SK-N-DZ (cell line): ENCODE measurements around the gene CA4.
"Not testable (repeated sequence)": the region's sequence is repeated elsewhere in the genome, so short reads cannot be mapped to it uniquely, and the experiment has no call there.

Experiments used
- DNase-seq: peaks from one replicate; pipeline ENCODE4 v3.0.0-alpha.2; 2015; ENCODE audit warnings: low spot score

The CA4 gene

GRCh38 chr17:60171753-60172079 lies 21.9 kb downstream of the CA4 start:
- no peak for DNase-seq

GRCh38 chr17:60173304-60173819 lies 23.6 kb downstream of the CA4 start:
- DNase-seq, result no peak

GRCh38 chr17:60174035-60174434 lies 24.3 kb downstream of the CA4 start:
- DNase-seq, result no peak

- DNase-seq, result not testable (repeated sequence)
These were observed 25.0 kb downstream of the CA4 start for GRCh38 chr17:60174767-60175166.

- DNase-seq, result not testable (repeated sequence)
These were observed 27.0 kb downstream of the CA4 start for GRCh38 chr17:60176763-60177162.

- DNase-seq, result not testable (repeated sequence)
These were observed 28.4 kb downstream of the CA4 start for GRCh38 chr17:60178180-60178579.

- not testable (repeated sequence) for DNase-seq
These were observed 30.6 kb downstream of the CA4 start for GRCh38 chr17:60180380-60180779.

GRCh38 chr17:60186372-60186771 lies 36.6 kb downstream of the CA4 start:
- not testable (repeated sequence) for DNase-seq

- not testable (repeated sequence) for DNase-seq
These were observed 37.3 kb downstream of the CA4 start for GRCh38 chr17:60186846-60187745.

- DNase-seq, result no peak
These were observed 39.0 kb downstream of the CA4 start for GRCh38 chr17:60188759-60189158.

- not testable (repeated sequence) for DNase-seq
These were observed 40.3 kb downstream of the CA4 start for GRCh38 chr17:60190032-60190431.

GRCh38 chr17:60193032-60193431 lies 43.3 kb downstream of the CA4 start:
- DNase-seq, result peak; percentile 37

- DNase-seq, result no peak
These were observed 43.7 kb downstream of the CA4 start for GRCh38 chr17:60193482-60193881.

- not testable (repeated sequence) for DNase-seq
These were observed 44.4 kb downstream of the CA4 start for GRCh38 chr17:60194141-60194540.

GRCh38 chr17:60198630-60199029 lies 48.9 kb downstream of the CA4 start:
- not testable (repeated sequence) for DNase-seq

GRCh38 chr17:60205782-60206181 lies 56.0 kb downstream of the CA4 start:
- DNase-seq, result not testable (repeated sequence)

- DNase-seq, result not testable (repeated sequence)
These were observed 58.5 kb downstream of the CA4 start for GRCh38 chr17:60208302-60208701.
